Subcutaneous abdominal adipose tissue (tissue), 5 donors: ENCODE data around the gene TTYH1.
A peak's percentile ranks its signal among the peaks of the same experiment; 100 is the strongest.

Experiments
- H3K27ac ChIP-seq: one replicate; pipeline ENCODE4 v1.7.0; 2013; ENCODE audit warnings: low read depth, mild to moderate bottlenecking, inconsistent platforms, low read length, moderate library complexity
- H3K27me3 ChIP-seq, 5 donors: one replicate each; pipeline ENCODE4 v1.7.0; 2013; ENCODE audit warnings: low read length in 5 of 5, inconsistent platforms in 1 of 5; ENCODE audit not compliant: control insufficient read depth in 5 of 5, insufficient read depth in 4 of 5
- H3K36me3 ChIP-seq, 5 donors: one replicate each; pipeline ENCODE4 v1.7.0; 2013; ENCODE audit warnings: low read length in 5 of 5; ENCODE audit not compliant: control insufficient read depth in 5 of 5, insufficient read depth in 5 of 5
- H3K4me1 ChIP-seq, 5 donors: one replicate each; pipeline ENCODE4 v1.7.0; 2013; ENCODE audit warnings: low read length in 5 of 5, mild to moderate bottlenecking in 3 of 5, moderate library complexity in 1 of 5; ENCODE audit not compliant: control insufficient read depth in 5 of 5, insufficient read depth in 5 of 5
- H3K4me3 ChIP-seq, 5 donors: one replicate each; pipeline ENCODE4 v1.7.0; 2013; ENCODE audit warnings: low read length in 5 of 5, low read depth in 1 of 5
- H3K9ac ChIP-seq, 5 donors: one replicate each; pipeline ENCODE4 v1.7.0; 2013; ENCODE audit warnings: low read length in 5 of 5, mild to moderate bottlenecking in 4 of 5, moderate library complexity in 3 of 5
- H3K9me3 ChIP-seq, 5 donors: one replicate each; pipeline ENCODE4 v1.7.0; 2013; ENCODE audit warnings: low read length in 5 of 5; ENCODE audit not compliant: control insufficient read depth in 5 of 5
- donor health status: healthy.
- donor health status: healthy.
- donor health status: healthy.
- donor health status: healthy.
- donor health status: healthy.

Gene TTYH1

GRCh38 chr19:54428323-54429175, 13.3 kb downstream of the TTYH1 start:
- no peak overlapping the region for H3K4me3 ChIP-seq
- H3K4me1 ChIP-seq, result peaks cover 0 to 19% (median 15%) of the 10 kb centered on the region in 5 donors
- peaks cover 8 to 36% (median 24%) of the 10 kb centered on the region in 5 donors for H3K27me3 ChIP-seq
- H3K27ac ChIP-seq, result no peak overlapping the region
- no peaks in the 10 kb centered on the region for H3K9me3 ChIP-seq
- no peak overlapping the region for H3K9ac ChIP-seq
- no peaks in the 10 kb centered on the region for H3K36me3 ChIP-seq

DNA sequence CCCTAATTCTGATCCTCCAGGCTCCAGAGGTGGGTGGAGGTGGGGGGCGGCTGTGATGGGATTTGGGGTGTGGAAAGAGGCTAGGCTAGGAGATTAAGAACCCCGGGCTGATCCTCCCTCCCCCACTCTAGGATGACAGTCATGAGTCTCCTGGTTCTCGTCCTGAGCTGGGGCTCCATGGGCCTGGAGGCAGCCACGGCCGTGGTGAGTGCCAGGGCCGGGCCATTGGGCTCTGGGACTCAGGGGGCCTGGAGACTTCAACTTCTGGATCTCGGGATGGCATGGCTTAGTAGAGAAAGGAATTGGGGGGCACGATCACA, 13.9 kb downstream of the TTYH1 start:
- H3K27me3 ChIP-seq, result peaks cover 8 to 36% (median 24%) of the 10 kb centered on the region in 5 donors
- H3K36me3 ChIP-seq, result no peaks in the 10 kb centered on the region
- H3K9ac ChIP-seq, result no peak overlapping the region
- no peak overlapping the region for H3K27ac ChIP-seq
- H3K4me3 ChIP-seq, result no peak overlapping the region
- H3K9me3 ChIP-seq, result no peaks in the 10 kb centered on the region
- H3K4me1 ChIP-seq, result peaks cover 0 to 19% (median 16%) of the 10 kb centered on the region in 5 donors

- H3K36me3 ChIP-seq, result no peaks in the 10 kb centered on the region
- H3K27me3 ChIP-seq, result peaks cover 8 to 34% (median 24%) of the 10 kb centered on the region in 5 donors
- H3K4me3 ChIP-seq, result no peak overlapping the region
- no peaks in the 10 kb centered on the region for H3K9me3 ChIP-seq
- H3K9ac ChIP-seq, result no peak overlapping the region
- no peak overlapping the region for H3K27ac ChIP-seq
- H3K4me1 ChIP-seq, result peaks cover 2 to 22% (median 19%) of the 10 kb centered on the region in 5 donors
Measured at GRCh38 chr19:54429545-54430227, 14.4 kb downstream of the TTYH1 start.

DNA sequence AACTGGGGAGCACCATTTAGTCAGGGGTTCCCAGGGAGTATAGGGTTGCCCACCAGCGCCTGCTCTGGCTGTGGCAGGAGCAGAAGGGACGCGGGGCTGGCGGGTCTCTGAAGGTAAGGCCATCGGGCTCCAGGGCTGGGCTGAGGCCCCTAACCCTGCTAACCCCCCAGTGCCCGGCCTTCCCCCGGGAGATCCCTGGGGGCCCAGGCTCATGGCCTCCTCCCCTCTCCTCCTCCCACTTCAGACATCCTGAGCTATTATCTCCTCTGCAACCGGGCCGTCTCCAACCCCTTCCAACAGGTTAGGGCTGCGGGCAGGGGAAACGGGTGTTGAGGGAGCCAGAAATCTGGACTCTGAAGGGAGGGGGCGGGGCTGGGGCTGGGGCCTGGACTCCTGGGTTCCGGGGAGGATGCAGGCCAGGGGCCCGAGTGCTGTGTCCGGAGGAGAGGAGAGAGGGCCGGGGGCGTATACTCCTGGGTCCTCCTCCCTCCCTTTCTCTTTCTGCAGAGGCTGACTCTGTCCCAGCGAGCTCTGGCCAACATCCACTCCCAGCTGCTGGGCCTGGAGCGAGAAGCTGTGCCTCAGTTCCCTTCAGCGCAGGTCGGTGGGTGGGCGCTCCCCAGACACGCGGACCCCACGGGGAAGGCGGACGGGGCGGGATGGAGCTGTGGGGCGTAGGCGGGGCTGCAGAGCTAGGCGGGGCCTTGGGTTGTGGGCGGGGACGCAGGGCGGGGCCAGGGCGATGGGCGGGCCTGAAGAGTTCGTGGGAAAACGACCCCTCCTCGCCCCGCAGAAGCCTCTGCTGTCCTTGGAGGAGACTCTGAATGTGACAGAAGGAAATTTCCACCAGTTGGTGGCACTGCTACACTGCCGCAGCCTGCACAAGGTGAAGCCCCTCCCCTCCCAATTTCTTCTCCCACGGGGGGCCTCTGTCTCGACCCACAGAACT, 15.3 kb downstream of the TTYH1 start:
- H3K9ac ChIP-seq, result no peak overlapping the region
- peak overlapping the region in 4 of 5 donors; percentile 32 to 51 (median 44) for H3K4me3 ChIP-seq
- peaks cover 8 to 27% (median 24%) of the 10 kb centered on the region in 5 donors for H3K27me3 ChIP-seq
- no peaks in the 10 kb centered on the region for H3K36me3 ChIP-seq
- H3K27ac ChIP-seq, result no peak overlapping the region
- H3K9me3 ChIP-seq, result no peaks in the 10 kb centered on the region
- peaks cover 2 to 31% (median 24%) of the 10 kb centered on the region in 5 donors for H3K4me1 ChIP-seq

DNA sequence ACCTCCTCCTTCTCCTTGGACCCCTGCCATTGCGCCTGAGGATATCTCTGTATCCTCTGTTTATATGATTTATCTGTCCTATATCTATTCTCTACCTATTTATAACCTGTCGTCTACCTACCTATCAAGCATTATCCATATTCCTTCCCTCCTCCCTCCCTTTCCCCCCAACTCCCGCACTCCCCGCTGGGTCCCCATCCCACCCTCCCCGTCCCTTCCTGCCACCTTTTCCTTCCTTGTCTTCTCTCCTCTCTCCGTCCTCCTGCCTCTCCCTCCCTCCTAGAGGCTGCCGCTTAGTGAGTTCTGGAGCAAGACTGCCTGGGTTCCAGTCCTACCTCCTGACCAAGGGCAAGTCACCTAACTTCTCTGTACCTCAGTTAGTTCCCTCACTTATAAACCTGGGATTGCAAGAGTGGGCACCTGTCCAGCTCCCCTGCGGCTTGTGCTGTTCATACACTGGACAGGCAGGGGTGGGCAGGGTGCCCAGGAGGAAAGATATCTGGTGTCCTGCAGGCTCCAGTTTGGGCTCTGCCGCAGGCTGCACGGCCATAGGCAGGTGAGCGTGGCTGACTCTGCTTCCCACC, 16.1 kb downstream of the TTYH1 start:
- no peak overlapping the region for H3K9ac ChIP-seq
- no peaks in the 10 kb centered on the region for H3K36me3 ChIP-seq
- H3K27me3 ChIP-seq, result peaks cover 8 to 24% (median 19%) of the 10 kb centered on the region in 5 donors
- peaks cover 2 to 38% (median 25%) of the 10 kb centered on the region in 5 donors for H3K4me1 ChIP-seq
- no peaks in the 10 kb centered on the region for H3K9me3 ChIP-seq
- no peak overlapping the region for H3K27ac ChIP-seq
- H3K4me3 ChIP-seq, result peak overlapping the region in 1 of 5 donors; percentile 45

- no peaks in the 10 kb centered on the region for H3K36me3 ChIP-seq
- peaks cover 8 to 20% (median 16%) of the 10 kb centered on the region in 5 donors for H3K27me3 ChIP-seq
- H3K9ac ChIP-seq, result no peak overlapping the region
- H3K4me1 ChIP-seq, result peaks cover 2 to 38% (median 25%) of the 10 kb centered on the region in 5 donors
- H3K9me3 ChIP-seq, result no peaks in the 10 kb centered on the region
- no peak overlapping the region for H3K4me3 ChIP-seq
- no peak overlapping the region for H3K27ac ChIP-seq
Measured at GRCh38 chr19:54432144-54432738, 17.0 kb downstream of the TTYH1 start.

DNA sequence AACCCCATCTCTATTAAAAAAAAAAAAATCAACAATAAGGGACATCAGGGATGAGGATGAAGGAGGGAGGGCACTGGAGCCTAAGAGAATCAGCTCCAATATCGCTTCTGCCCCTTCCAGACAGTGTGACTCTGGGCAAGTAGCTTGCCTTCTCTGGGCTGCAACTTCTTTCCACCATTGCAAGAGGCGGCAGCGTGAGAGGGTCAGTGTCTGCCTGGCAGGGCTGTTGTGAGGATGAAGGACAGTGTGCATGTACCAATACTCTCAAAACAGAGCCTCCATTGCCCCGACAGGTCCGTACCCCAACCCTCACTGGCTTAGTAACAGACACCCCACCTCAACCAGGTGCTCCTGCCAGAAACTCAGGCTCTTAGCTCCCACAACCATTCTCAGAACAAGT, 18.4 kb downstream of the TTYH1 start:
- no peaks in the 10 kb centered on the region for H3K9me3 ChIP-seq
- H3K9ac ChIP-seq, result no peak overlapping the region
- H3K36me3 ChIP-seq, result no peaks in the 10 kb centered on the region
- peaks cover 8 to 17% (median 13%) of the 10 kb centered on the region in 5 donors for H3K27me3 ChIP-seq
- no peak overlapping the region for H3K27ac ChIP-seq
- peaks cover 2 to 43% (median 28%) of the 10 kb centered on the region in 5 donors for H3K4me1 ChIP-seq
- H3K4me3 ChIP-seq, result no peak overlapping the region

DNA sequence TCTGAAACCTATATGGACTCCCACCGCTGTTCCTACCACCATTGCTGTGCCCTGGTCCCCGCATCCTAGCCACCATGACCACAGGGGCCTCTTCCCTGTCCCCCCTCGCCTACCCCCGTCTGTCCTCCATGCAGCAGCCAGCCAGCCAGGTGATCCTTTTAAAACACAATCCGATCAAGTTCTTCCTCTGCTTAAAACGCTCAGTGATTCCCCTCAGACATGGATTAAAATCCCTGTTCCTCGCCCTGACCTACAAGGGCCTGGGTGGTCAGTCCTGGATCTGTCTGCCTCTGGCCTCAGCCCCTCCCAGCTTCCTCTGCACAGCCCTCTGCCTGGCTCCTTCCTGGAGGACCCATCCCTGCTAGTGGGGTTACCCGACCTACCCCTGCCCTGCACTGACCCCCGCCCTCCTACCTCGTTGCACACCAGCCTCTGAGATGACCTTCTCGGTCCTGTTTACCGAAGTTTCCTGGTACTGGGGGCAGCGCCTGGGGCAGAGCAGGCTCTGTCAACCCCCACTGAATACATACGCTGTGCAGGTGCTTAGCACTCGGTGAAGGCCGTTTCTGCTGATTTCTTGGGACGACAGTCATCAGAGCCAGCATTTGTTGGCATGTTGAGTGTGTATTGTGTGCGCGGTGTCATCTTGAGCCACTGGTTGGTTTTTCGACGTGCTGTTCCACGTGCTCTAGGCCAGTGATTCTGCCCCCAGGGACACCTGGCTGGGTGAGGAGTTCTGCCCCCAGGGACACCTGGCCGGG, 19.0 kb downstream of the TTYH1 start:
- no peaks in the 10 kb centered on the region for H3K9me3 ChIP-seq
- H3K27me3 ChIP-seq, result peaks cover 2 to 11% (median 7%) of the 10 kb centered on the region in 5 donors
- H3K4me3 ChIP-seq, result no peak overlapping the region
- H3K4me1 ChIP-seq, result peaks cover 2 to 49% (median 34%) of the 10 kb centered on the region in 5 donors
- H3K36me3 ChIP-seq, result peaks cover 0 to 4% (median 0%) of the 10 kb centered on the region in 5 donors
- no peak overlapping the region for H3K27ac ChIP-seq
- no peak overlapping the region for H3K9ac ChIP-seq
